GM18517 (cell line): ENCODE measurements around the gene ITGA7.
"Not testable (repeated sequence)": the region's sequence is repeated elsewhere in the genome, so short reads cannot be mapped to it uniquely, and the experiment has no call there.

Experiments used
- ATAC-seq: cut with Tn5 transposase; IDR thresholded peaks from one replicate; pipeline ENCODE4 v1.9.1; 2021; ENCODE audit warnings: mild to moderate bottlenecking, moderate library complexity; ENCODE audit not compliant: unreplicated experiment

ITGA7 gene

GRCh38 chr12:55653031-55653430 lies 54.7 kb downstream of the ITGA7 start:
- ATAC-seq = no peak

DNA sequence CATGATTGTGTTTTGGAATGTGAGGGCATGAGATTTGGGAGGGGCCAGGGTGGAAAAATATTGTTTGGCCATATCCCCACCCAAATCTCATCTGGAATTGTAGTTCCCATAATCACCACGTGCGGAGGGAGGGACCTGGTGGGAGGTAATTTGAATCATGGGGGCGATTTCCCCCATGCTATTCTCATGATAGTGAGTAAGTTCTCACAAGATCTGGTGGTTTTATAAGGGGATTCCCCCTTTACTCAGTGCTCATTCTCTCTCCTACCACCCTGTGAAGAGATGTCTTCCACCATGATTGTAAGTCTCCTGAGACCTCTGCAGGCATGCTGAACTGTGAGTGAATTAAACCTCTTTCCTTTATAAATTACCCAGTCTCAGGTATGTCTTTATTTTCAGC lies 55.4 kb downstream of the ITGA7 start:
- no peak for ATAC-seq

- ATAC-seq = no peak
Measured at GRCh38 chr12:55651299-55651683, 56.4 kb downstream of the ITGA7 start.

DNA sequence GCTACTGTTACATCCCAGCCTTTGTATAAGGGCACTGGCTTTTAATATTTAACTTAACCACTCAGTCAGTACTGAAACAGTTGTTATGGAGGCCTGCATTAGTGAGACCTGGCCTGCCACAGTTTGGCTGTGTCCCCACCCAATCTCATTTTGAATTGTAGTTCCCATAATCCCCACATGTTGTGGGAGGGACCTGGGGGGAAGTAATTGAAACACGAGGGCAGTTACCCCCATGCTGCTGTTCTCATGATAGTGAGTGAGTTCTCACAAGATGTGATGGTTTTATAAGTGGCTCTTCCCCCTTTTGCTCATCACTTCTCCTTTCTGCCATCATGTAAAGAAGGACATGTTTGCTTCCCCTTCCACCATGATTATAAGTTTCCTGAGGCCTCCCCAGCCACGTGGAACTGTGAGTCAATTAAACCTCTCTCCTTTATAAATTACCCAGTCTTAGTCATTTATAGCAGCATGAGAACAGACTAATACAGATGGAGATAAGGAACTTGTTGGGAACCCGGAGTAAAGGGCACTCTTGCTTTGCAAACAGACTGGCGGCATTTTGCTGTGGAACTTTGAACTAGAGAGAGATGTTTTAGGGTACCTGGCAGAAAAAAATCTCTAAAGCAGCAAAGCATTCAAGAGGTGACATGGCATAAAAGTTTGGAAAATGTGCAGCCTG lies 56.9 kb downstream of the ITGA7 start:
- ATAC-seq = not testable (repeated sequence)

DNA sequence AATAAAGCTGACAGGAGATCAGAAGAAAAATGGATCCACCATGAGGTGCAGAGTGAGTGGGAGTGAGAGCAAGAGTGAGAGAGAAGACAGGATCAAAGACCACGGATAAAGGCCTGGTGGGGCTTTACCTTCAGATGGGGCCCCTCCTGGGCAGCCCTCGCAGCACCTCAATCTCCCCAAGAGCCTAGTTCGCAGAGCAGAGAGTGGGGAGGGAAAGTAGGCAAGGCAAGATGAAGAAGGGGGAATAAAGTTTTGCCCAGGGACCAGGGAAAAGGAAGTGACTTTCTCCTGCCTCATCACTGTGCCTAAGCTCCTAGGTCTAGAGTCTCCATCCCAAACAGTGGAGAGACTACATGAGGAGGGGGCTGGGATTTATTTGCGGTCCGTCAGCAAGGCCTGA lies 60.7 kb downstream of the ITGA7 start:
- ATAC-seq = no peak

GRCh38 chr12:55644591-55644990 lies 63.1 kb downstream of the ITGA7 start:
- ATAC-seq = no peak

DNA sequence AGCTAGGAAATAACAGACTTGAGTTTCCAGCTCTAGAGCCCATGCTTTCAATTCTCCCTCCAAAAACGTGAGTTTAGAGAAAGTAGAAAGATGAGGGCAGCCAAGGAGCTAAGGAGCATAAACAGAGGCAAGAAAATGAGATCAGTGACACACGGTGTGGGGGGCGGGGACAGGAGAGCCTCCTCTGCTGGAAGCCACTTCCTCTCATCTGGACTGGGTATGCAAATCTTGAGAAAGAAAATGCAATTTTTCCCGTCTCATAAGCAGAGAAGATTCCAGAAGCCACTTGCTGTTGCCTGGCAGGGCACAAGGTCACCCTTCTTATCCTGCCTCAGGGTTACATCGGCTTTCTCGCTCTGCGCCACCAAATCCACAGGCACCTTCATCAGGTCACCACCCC lies 65.0 kb downstream of the ITGA7 start:
- ATAC-seq = no peak

DNA sequence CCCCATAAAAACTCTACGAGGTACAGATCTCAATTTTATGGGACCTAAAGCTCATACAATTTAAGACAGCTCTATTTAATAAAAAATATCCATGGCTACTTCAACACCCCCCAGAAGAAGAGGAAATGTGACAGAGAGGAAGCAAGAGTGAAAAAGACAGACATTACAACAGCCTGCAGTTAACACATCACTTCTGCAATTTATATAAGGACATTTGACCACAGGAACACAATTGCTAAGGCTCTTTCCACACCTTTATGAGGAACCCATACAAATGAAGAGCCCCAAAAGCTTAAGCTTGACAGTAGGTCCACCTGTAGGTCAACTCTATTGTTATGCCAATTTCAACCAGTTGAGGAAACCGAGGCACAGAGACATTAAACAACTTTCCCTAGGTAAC lies 65.4 kb downstream of the ITGA7 start:
- ATAC-seq = no peak

- no peak for ATAC-seq
Measured at GRCh38 chr12:55641595-55641994, 66.1 kb downstream of the ITGA7 start.

GRCh38 chr12:55637467-55637866 lies 70.2 kb downstream of the ITGA7 start:
- no peak for ATAC-seq

DNA sequence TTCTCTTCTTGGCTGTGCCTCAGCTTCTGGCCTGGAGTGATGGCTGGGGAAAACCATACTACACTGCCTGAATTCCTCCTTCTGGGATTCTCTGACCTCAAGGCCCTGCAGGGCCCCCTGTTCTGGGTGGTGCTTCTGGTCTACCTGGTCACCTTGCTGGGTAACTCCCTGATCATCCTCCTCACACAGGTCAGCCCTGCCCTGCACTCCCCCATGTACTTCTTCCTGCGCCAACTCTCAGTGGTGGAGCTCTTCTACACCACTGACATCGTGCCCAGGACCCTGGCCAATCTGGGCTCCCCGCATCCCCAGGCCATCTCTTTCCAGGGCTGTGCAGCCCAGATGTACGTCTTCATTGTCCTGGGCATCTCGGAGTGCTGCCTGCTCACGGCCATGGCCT lies 70.9 kb downstream of the ITGA7 start, which contains the start of gene OR10P1:
Gene OR10P1 (plus strand): TSS at position 40 of the 400 bp plus-strand sequence. CDS start 0 bp downstream, at position 40.
- ATAC-seq = no peak

- no peak for ATAC-seq
Measured at GRCh38 chr12:55636116-55636655, 71.5 kb downstream of the ITGA7 start.
